K562 (cell line): ENCODE data around the gene ZNF821. TPM values are rescaled to one million over a fixed set of nuclear protein-coding genes. Genes with fewer than 3 reads are reported as not detected.
"Not testable (repeated sequence)": the region's sequence is repeated elsewhere in the genome, so short reads cannot be mapped to it uniquely, and the experiment has no call there.

ENCODE experiments used
- ATAC-seq: fragments of 200-7000 bp; cut with Tn5 transposase; 3 replicates; pipeline ENCODE4 v1.9.1; 2020; ENCODE audit warnings: moderate library complexity
- BruUV-seq: library from RNA; stranded (reverse); fragments of 400-500 nt; replicated peaks from 2 replicates; lab custom pipeline; 2021; lab: Mats Ljungman, UMichigan
- CTCF ChIA-PET: fragments of 300-600 bp; formaldehyde crosslinking; extraction: SDS; loops from one replicate; lab custom pipeline; 2021; ENCODE audit warnings: low intra/inter-chr PET ratio; lab: Yijun Ruan, JAX
- POLR2A ChIA-PET: fragments of 300-600, 350-650 bp; sonication (Branson Sonifier 250); formaldehyde crosslinking; extraction: SDS; loops from one replicate; lab custom pipeline; 2021; ENCODE audit warnings: antibody characterized with exemption, inconsistent platforms; lab: Yijun Ruan, JAX
- DNase-seq, 4 experiments: peaks; one replicate each; pipeline versions ENCODE4 v3.0.0 to v3.0.0-alpha.2; 2011 to 2018; ENCODE audit warnings: low spot score in 3 of 4, mixed read lengths in 3 of 4; ENCODE audit errors: extremely low read depth in 1 of 4
- FAIRE-seq: peaks from 2 replicates; lab custom pipeline; 2011; peaks lifted over from hg19 to GRCh38; lab: Jason Lieb, UNC
- H2AFZ ChIP-seq: 2 replicates; pipeline ENCODE4 v1.6.0; 2011; ENCODE audit warnings: low read depth, low read length, control low read depth, inconsistent platforms
- H3K27ac ChIP-seq: fragments of 200-600 bp; 3 replicates; pipeline ENCODE4 v1.8.0; 2011; ENCODE audit warnings: low read depth, mild to moderate bottlenecking, control low read depth, inconsistent platforms, low read length, moderate library complexity, mixed read lengths; ENCODE audit errors: extremely low read depth
- H3K27me3 ChIP-seq, 2 experiments: fragments of 300-600 bp in 1 of 2; 2 replicates in 1 of 2; 3 replicates in 1 of 2; pipeline versions ENCODE4 v1.6.0 to v1.8.0; 2011; ENCODE audit warnings: inconsistent platforms in 2 of 2, low read length in 2 of 2, mild to moderate bottlenecking in 1 of 2, mixed read lengths in 1 of 2, moderate library complexity in 1 of 2; ENCODE audit not compliant: control insufficient read depth in 2 of 2, insufficient read depth in 2 of 2
- H3K36me3 ChIP-seq: fragments of 300-600 bp; 3 replicates; pipeline ENCODE4 v1.8.0; 2011; ENCODE audit warnings: mild to moderate bottlenecking, low read length, inconsistent platforms; ENCODE audit not compliant: control insufficient read depth, insufficient read depth
- H3K4me1 ChIP-seq, 2 experiments: fragments of 200-600 bp in 1 of 2; replicated peaks in 1 of 2; 2 replicates in 1 of 2; 3 replicates in 1 of 2; pipeline versions ENCODE4 v1.5.1 to v1.8.0; 2011; ENCODE audit warnings: inconsistent platforms in 2 of 2, low read length in 2 of 2, mild to moderate bottlenecking in 1 of 2, mixed read lengths in 1 of 2, moderate library complexity in 1 of 2; ENCODE audit not compliant: control insufficient read depth in 2 of 2, insufficient read depth in 2 of 2
- H3K4me2 ChIP-seq: 2 replicates; pipeline ENCODE4 v1.6.1; 2011; ENCODE audit warnings: low read length, control low read depth, inconsistent platforms, mixed read lengths; ENCODE audit not compliant: insufficient read depth
- H3K4me3 ChIP-seq: fragments of 200-600 bp; sonication (generic), shearing (Covaris generic); 2 replicates; pipeline ENCODE4 v1.5.1; 2016; ENCODE audit warnings: control low read depth, inconsistent platforms
- H3K79me2 ChIP-seq: fragments of 200-600 bp; 3 replicates; pipeline ENCODE4 v1.8.0; 2011; ENCODE audit warnings: low read length, inconsistent platforms; ENCODE audit not compliant: control insufficient read depth, insufficient read depth
- H3K9ac ChIP-seq, 2 experiments: 2 replicates each; pipeline versions ENCODE4 v1.6.0 to v1.6.1; 2011; ENCODE audit warnings: low read depth in 2 of 2, low read length in 2 of 2, control low read depth in 1 of 2, inconsistent platforms in 1 of 2, mild to moderate bottlenecking in 1 of 2, mixed read lengths in 1 of 2; ENCODE audit not compliant: insufficient read depth in 1 of 2
- H3K9me1 ChIP-seq: one replicate; pipeline ENCODE4 v1.6.0; 2011; ENCODE audit warnings: inconsistent platforms, mild to moderate bottlenecking, low read length, moderate library complexity; ENCODE audit not compliant: control insufficient read depth, insufficient read depth
- H3K9me3 ChIP-seq: replicated peaks from 2 replicates; pipeline ENCODE4 v1.5.1; 2011; ENCODE audit warnings: low read depth, low read length, inconsistent platforms; ENCODE audit not compliant: control insufficient read depth, insufficient read depth
- H4K20me1 ChIP-seq: replicated peaks from 2 replicates; pipeline ENCODE4 v1.6.1; 2011; ENCODE audit warnings: low read length, inconsistent platforms, mixed read lengths; ENCODE audit not compliant: control insufficient read depth, insufficient read depth
- CTCF ChIP-seq, 3 experiments: IDR thresholded peaks in 2 of 3; conservative IDR thresholded peaks in 1 of 3; 2 replicates each; pipeline ENCODE4 v1.5.1; 2011 to 2012; ENCODE audit warnings: low read length in 3 of 3, mild to moderate bottlenecking in 3 of 3, control low read depth in 2 of 3, improper control_type of control experiment in 1 of 3, inconsistent platforms in 1 of 3, low read depth in 1 of 3, mixed read lengths in 1 of 3, moderate library complexity in 1 of 3; ENCODE audit not compliant: insufficient read depth in 2 of 3
- NFIC ChIP-seq: fragments of 450-650 bp; IDR thresholded peaks from 2 replicates; pipeline ENCODE4 v1.6.1; 2017; ENCODE audit warnings: mild to moderate bottlenecking, inconsistent platforms
- NFIX ChIP-seq: fragments of 250-450 bp; sonication (Bioruptor Pico); IDR thresholded peaks from 2 replicates; pipeline ENCODE4 v1.4.0; 2020; ENCODE audit warnings: low read depth, mild to moderate bottlenecking, moderate library complexity
- XRCC5 ChIP-seq: fragments of 200-400 bp; formaldehyde crosslinking; IDR thresholded peaks from 2 replicates; pipeline ENCODE4 v1.6.1; 2017; ENCODE audit warnings: low read depth, mild to moderate bottlenecking, low read length
- WGBS: fragments of 100-300 bp; shearing (Covaris generic); methylation state at CpG from one replicate; pipeline ENCODE4 v1.1.6; 2016; ENCODE audit warnings: low coverage, mixed read lengths; ENCODE audit not compliant: insufficient coverage; ENCODE audit errors: missing lambda C conversion rate; 5-methylcytosine and 5-hydroxymethylcytosine counted together
- in situ Hi-C: fragments of 300-500 bp; cut with MboI; formaldehyde crosslinking; loops from 4 replicates; pipeline ENCODE4 v1.15.0; 2018; ENCODE audit warnings: inconsistent platforms, mixed read lengths
- intact Hi-C: fragments of 100-400 bp; cut with micrococcal nuclease; formaldehyde crosslinking; loops from 2 replicates; pipeline ENCODE4 v1.14.2; 2022
- polyA plus RNA-seq, 8 experiments: library from polyadenylated mRNA; depleted of rRNA in 4 of 8; stranded (reverse) in 5 of 8; unstranded in 3 of 8; fragments of >200 nt; fragmentation: Nextera tagmentation in 2 of 8; fragmentation: Illumina TruSeq in 1 of 8; extraction: Ambion mirVana in 2 of 8; extraction: Trizol in 1 of 8; gene quantifications; 2 replicates each; pipeline versions ENCODE4 v1.2.1 to v1.2.3, GENCODE V29; 2011 to 2014; ENCODE audit warnings: inconsistent platforms in 1 of 8, missing spikeins in 1 of 8
- total RNA-seq, 7 experiments: library from RNA; depleted of rRNA in 6 of 7; stranded (reverse); fragments of >200 nt in 6 of 7; fragmentation: Illumina TruSeq in 2 of 7; extraction: Trizol in 2 of 7; gene quantifications; 2 replicates each; pipeline versions ENCODE4 v1.2.1 to v1.2.3, GENCODE V29; 2011 to 2021; ENCODE audit warnings: low replicate concordance in 1 of 7

ZNF821 gene
- total and polyA plus RNA-seq, 9 of the 15 experiments (the other 6 are each of a cell fraction or from before 2014, with no cell fraction given) = 0.38 to 5.6 (median 3.6) TPM

GRCh38 chr16:71867939-71868338 is 16.0 kb downstream of the ZNF821 start:
- Histone ChIP-seq H3K27me3 (no peaks in the 10 kb centered on the region), H4K20me1 (no peaks in the 10 kb centered on the region), H3K79me2 (no peaks in the 10 kb centered on the region), H3K9me1 (no peaks in the 10 kb centered on the region), H2AFZ (no peak overlapping the region), H3K4me3 (no peak overlapping the region), H3K4me1 (no peaks in the 10 kb centered on the region; a peak in 1 of 5 replicates), H3K4me2 (no peak overlapping the region), H3K9ac (no peak overlapping the region), H3K9me3 (no peaks in the 10 kb centered on the region), H3K36me3 (peaks cover 4% of the 10 kb centered on the region; the same call in 1 of the 3 replicates), H3K27ac (no peak overlapping the region)
- DNase-seq (no peak), ATAC-seq (no peak), FAIRE-seq (no peak)
- ChIA-PET POLR2A (interaction anchor here (1.3 kb wide), 1 partner anchor 9 kb away, joined by 3 read pairs; no protein-coding TSS in a partner anchor), CTCF (no interaction called here)
- no TSS peak for BruUV-seq
- in situ Hi-C loops (no loop called here), intact Hi-C loops (no loop called here)
- 0 out of 6 replicates have a peak, but pooled peaks of 1 of the 3 experiments have one; percentile 24 for TF ChIP-seq CTCF (IDR thresholded peaks at IDR 0.05 in 2 of 3, conservative IDR thresholded peaks at IDR 0.05 in 1 of 3; ENCODE audit: insufficient read depth in 2 of 3, low read depth in 1 of 3, low read length in 3 of 3)
- TF ChIP-seq XRCC5 = no peak
- 82% methylated on average over 3 of the region's 3 CpGs for WGBS

GRCh38 chr16:71867175-71867574 is 16.8 kb downstream of the ZNF821 start:
- 80% methylated on average over 6 of the region's 6 CpGs for WGBS
- H3K36me3 ChIP-seq, H3K9me1 ChIP-seq, DNase-seq, H4K20me1 ChIP-seq, BruUV-seq, H3K9ac ChIP-seq, H3K9me3 ChIP-seq, H3K27ac ChIP-seq, in situ Hi-C loops, FAIRE-seq, intact Hi-C loops, H3K4me2 ChIP-seq, H3K79me2 ChIP-seq, H3K4me1 ChIP-seq, H3K4me3 ChIP-seq, CTCF ChIA-PET, H3K27me3 ChIP-seq, H2AFZ ChIP-seq, ATAC-seq: not testable (repeated sequence)
- TF ChIP-seq NFIX (CRISPR knock-in tag) (peak; percentile 61), NFIC (peak; percentile 88)
- POLR2A ChIA-PET = interaction anchor here (1.3 kb wide), 1 partner anchor 9 kb away, joined by 3 read pairs; no protein-coding TSS in a partner anchor
